ENCODE data around the gene ZFAND6. TPM values are rescaled to one million over a fixed set of nuclear protein-coding genes. Genes with fewer than 3 reads are reported as not detected.
"Not testable (repeated sequence)": the region's sequence is repeated elsewhere in the genome, so short reads cannot be mapped to it uniquely, and the experiment has no call there.

ZFAND6 gene
- polyA plus RNA-seq, 1 donor from 2014 or later = 353 TPM

DNA sequence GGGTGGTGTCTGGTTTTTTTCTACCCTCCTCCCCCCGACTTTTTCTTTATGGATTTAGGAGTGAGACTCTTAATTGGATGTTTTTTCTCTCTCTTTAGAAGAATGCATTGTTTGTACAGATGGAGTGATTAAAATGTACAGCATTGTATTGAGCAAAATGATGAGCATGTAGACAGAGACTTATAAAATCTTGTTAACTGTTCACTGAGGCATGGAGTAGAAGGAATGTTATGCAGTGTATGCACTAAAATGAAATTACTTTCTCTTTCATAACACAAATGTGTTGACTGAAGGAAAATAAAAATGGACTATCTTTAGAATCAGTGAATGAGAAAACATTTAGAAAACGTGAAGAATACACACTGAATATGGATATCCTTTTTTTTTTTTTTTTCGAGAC, 39.8 kb downstream of the ZFAND6 start:
- Histone ChIP-seq H3K9me2 (ENCODE audit: insufficient read depth, low read length) (no peaks in the 10 kb centered on the region), H3K4me2 (ENCODE audit: low read length) (no peak overlapping the region)

DNA sequence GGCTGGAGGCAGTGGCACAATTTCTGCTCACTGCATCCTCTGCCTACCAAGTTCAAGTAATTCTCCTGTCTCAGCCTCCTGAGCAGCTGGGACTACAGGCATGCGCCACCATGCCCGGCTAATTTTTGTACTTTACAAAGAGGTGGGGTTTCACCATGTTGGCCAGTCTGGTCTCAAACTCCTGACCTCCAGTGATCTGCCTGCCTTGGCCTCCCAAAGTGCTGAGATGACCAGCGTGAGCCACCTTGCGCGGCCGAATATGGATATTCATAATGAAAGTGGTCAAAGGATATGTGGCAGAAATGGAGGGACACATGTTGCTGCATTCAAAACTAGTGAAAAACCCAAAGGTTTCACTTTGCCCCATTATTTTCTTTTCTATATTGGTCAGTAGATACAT, 40.2 kb downstream of the ZFAND6 start:
- H3K27me3 ChIP-seq (ENCODE audit: insufficient read depth, low read depth, low read length); H3K36me3 ChIP-seq (ENCODE audit: insufficient read depth, low read length); H3K4me3 ChIP-seq (ENCODE audit: low read length); H3K9ac ChIP-seq (ENCODE audit: low read length); H3K27ac ChIP-seq (ENCODE audit: low read length); H2AFZ ChIP-seq (ENCODE audit: low read depth, low read length); H4K20me1 ChIP-seq (ENCODE audit: insufficient read depth); H3K4me2 ChIP-seq (ENCODE audit: low read length); H3K9me2 ChIP-seq (ENCODE audit: insufficient read depth, low read length); H3F3A ChIP-seq (ENCODE audit: insufficient read depth, low read length, poor library complexity, severe bottlenecking); H3K9me3 ChIP-seq (ENCODE audit: low read length): not testable (repeated sequence)
- peaks cover 27% of the 10 kb centered on the region for H3K79me2 ChIP-seq (replicated peaks; ENCODE audit: insufficient read depth, low read length)

More for the DNA sequence above, 39.8 kb downstream of the ZFAND6 start:
- H2AFZ ChIP-seq (ENCODE audit: low read depth, low read length) = no peak overlapping the region
- no peak overlapping the region for H3K27ac ChIP-seq (ENCODE audit: low read length)
- H3K36me3 ChIP-seq (ENCODE audit: insufficient read depth, low read length) = no peaks in the 10 kb centered on the region
- no peaks in the 10 kb centered on the region for H3F3A ChIP-seq (ENCODE audit: insufficient read depth, low read length, poor library complexity, severe bottlenecking)
- no peaks in the 10 kb centered on the region for H3K9me3 ChIP-seq (ENCODE audit: low read length)
- H4K20me1 ChIP-seq (ENCODE audit: insufficient read depth) = no peaks in the 10 kb centered on the region
- TF ChIP-seq TAF1 (IDR thresholded peaks at IDR 0.05; ENCODE audit: low read depth) (no peak), POLR2AphosphoS5 (IDR thresholded peaks at IDR 0.05) (no peak), EZH2 (IDR thresholded peaks at IDR 0.05; ENCODE audit: borderline replicate concordance, insufficient read depth, low read length, poor library complexity, severe bottlenecking) (no peak), EP300 (conservative IDR thresholded peaks at IDR 0.05; ENCODE audit: poor library complexity, severe bottlenecking) (no peak), MXI1 (conservative IDR thresholded peaks at IDR 0.05; ENCODE audit: poor library complexity, severe bottlenecking) (no peak), SMC3 (conservative IDR thresholded peaks at IDR 0.05; ENCODE audit: poor library complexity) (no peak), RAD21 (conservative IDR thresholded peaks at IDR 0.05) (no peak)
- TF ChIP-seq, protein P1, sequence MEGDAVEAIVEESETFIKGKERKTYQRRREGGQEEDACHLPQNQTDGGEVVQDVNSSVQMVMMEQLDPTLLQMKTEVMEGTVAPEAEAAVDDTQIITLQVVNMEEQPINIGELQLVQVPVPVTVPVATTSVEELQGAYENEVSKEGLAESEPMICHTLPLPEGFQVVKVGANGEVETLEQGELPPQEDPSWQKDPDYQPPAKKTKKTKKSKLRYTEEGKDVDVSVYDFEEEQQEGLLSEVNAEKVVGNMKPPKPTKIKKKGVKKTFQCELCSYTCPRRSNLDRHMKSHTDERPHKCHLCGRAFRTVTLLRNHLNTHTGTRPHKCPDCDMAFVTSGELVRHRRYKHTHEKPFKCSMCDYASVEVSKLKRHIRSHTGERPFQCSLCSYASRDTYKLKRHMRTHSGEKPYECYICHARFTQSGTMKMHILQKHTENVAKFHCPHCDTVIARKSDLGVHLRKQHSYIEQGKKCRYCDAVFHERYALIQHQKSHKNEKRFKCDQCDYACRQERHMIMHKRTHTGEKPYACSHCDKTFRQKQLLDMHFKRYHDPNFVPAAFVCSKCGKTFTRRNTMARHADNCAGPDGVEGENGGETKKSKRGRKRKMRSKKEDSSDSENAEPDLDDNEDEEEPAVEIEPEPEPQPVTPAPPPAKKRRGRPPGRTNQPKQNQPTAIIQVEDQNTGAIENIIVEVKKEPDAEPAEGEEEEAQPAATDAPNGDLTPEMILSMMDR (IDR thresholded peaks at IDR 0.05; ENCODE audit: poor library complexity, severe bottlenecking) = no peak
- TF ChIP-seq, protein P2, sequence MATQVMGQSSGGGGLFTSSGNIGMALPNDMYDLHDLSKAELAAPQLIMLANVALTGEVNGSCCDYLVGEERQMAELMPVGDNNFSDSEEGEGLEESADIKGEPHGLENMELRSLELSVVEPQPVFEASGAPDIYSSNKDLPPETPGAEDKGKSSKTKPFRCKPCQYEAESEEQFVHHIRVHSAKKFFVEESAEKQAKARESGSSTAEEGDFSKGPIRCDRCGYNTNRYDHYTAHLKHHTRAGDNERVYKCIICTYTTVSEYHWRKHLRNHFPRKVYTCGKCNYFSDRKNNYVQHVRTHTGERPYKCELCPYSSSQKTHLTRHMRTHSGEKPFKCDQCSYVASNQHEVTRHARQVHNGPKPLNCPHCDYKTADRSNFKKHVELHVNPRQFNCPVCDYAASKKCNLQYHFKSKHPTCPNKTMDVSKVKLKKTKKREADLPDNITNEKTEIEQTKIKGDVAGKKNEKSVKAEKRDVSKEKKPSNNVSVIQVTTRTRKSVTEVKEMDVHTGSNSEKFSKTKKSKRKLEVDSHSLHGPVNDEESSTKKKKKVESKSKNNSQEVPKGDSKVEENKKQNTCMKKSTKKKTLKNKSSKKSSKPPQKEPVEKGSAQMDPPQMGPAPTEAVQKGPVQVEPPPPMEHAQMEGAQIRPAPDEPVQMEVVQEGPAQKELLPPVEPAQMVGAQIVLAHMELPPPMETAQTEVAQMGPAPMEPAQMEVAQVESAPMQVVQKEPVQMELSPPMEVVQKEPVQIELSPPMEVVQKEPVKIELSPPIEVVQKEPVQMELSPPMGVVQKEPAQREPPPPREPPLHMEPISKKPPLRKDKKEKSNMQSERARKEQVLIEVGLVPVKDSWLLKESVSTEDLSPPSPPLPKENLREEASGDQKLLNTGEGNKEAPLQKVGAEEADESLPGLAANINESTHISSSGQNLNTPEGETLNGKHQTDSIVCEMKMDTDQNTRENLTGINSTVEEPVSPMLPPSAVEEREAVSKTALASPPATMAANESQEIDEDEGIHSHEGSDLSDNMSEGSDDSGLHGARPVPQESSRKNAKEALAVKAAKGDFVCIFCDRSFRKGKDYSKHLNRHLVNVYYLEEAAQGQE (IDR thresholded peaks at IDR 0.05; ENCODE audit: borderline replicate concordance) = no peak
- H3K27me3 ChIP-seq (ENCODE audit: insufficient read depth, low read depth, low read length) = no peaks in the 10 kb centered on the region
- H3K79me2 ChIP-seq (replicated peaks; ENCODE audit: insufficient read depth, low read length) = peaks cover 27% of the 10 kb centered on the region
- H3K9ac ChIP-seq (ENCODE audit: low read length) = no peak overlapping the region
- H3K4me3 ChIP-seq (ENCODE audit: low read length) = no peak overlapping the region

DNA sequence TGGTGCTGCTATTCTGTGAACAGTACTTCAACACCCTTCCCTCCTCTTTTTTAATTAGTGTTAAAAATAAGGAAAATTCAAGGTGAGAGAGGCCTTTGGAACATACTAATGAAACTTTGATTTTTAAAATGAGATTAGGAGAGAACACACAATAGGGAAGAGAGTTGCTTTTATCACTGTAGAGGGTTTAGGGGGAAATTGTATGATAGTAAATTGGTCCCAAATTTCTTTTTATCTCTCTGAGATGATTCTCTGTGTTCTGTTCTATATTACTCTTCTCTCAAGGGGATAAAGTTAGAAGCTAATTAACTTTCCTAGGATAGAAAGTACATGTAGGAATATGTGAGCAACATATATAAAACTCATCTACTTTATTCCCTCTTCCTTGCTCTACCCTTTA, 40.8 kb downstream of the ZFAND6 start:
- no peaks in the 10 kb centered on the region for H4K20me1 ChIP-seq (ENCODE audit: insufficient read depth)
- no peak overlapping the region for H2AFZ ChIP-seq (ENCODE audit: low read depth, low read length)
- H3K27me3 ChIP-seq (ENCODE audit: insufficient read depth, low read depth, low read length) = no peaks in the 10 kb centered on the region
- H3K79me2 ChIP-seq (replicated peaks; ENCODE audit: insufficient read depth, low read length) = peaks cover 24% of the 10 kb centered on the region
- H3F3A ChIP-seq (ENCODE audit: insufficient read depth, low read length, poor library complexity, severe bottlenecking) = no peaks in the 10 kb centered on the region
- no peaks in the 10 kb centered on the region for H3K9me3 ChIP-seq (ENCODE audit: low read length)
- H3K4me2 ChIP-seq (ENCODE audit: low read length) = no peak overlapping the region
- H3K36me3 ChIP-seq (ENCODE audit: insufficient read depth, low read length) = no peaks in the 10 kb centered on the region
- H3K9me2 ChIP-seq (ENCODE audit: insufficient read depth, low read length) = no peaks in the 10 kb centered on the region
- no peak overlapping the region for H3K9ac ChIP-seq (ENCODE audit: low read length)
- no peak overlapping the region for H3K27ac ChIP-seq (ENCODE audit: low read length)
- no peak overlapping the region for H3K4me3 ChIP-seq (ENCODE audit: low read length)
- TF ChIP-seq EP300 (conservative IDR thresholded peaks at IDR 0.05; ENCODE audit: poor library complexity, severe bottlenecking) = no peak
- TF ChIP-seq SMC3 (conservative IDR thresholded peaks at IDR 0.05; ENCODE audit: poor library complexity) = no peak
- TF ChIP-seq, protein P1 (IDR thresholded peaks at IDR 0.05; ENCODE audit: poor library complexity, severe bottlenecking) = no peak
- no peak for TF ChIP-seq MXI1 (conservative IDR thresholded peaks at IDR 0.05; ENCODE audit: poor library complexity, severe bottlenecking)
- TF ChIP-seq RAD21 (conservative IDR thresholded peaks at IDR 0.05) = no peak
- no peak for TF ChIP-seq TAF1 (IDR thresholded peaks at IDR 0.05; ENCODE audit: low read depth)
- TF ChIP-seq POLR2AphosphoS5 (IDR thresholded peaks at IDR 0.05) = no peak
- no peak for TF ChIP-seq EZH2 (IDR thresholded peaks at IDR 0.05; ENCODE audit: borderline replicate concordance, insufficient read depth, low read length, poor library complexity, severe bottlenecking)
- TF ChIP-seq, protein P2 (IDR thresholded peaks at IDR 0.05; ENCODE audit: borderline replicate concordance) = no peak
